ENCODE results near the gene CCDC33. TPM values are rescaled to one million over a fixed set of nuclear protein-coding genes. Genes with fewer than 3 reads are reported as not detected.

Gene CCDC33
- total RNA-seq, 1 donor from 2014 or later: 0.41 TPM

DNA sequence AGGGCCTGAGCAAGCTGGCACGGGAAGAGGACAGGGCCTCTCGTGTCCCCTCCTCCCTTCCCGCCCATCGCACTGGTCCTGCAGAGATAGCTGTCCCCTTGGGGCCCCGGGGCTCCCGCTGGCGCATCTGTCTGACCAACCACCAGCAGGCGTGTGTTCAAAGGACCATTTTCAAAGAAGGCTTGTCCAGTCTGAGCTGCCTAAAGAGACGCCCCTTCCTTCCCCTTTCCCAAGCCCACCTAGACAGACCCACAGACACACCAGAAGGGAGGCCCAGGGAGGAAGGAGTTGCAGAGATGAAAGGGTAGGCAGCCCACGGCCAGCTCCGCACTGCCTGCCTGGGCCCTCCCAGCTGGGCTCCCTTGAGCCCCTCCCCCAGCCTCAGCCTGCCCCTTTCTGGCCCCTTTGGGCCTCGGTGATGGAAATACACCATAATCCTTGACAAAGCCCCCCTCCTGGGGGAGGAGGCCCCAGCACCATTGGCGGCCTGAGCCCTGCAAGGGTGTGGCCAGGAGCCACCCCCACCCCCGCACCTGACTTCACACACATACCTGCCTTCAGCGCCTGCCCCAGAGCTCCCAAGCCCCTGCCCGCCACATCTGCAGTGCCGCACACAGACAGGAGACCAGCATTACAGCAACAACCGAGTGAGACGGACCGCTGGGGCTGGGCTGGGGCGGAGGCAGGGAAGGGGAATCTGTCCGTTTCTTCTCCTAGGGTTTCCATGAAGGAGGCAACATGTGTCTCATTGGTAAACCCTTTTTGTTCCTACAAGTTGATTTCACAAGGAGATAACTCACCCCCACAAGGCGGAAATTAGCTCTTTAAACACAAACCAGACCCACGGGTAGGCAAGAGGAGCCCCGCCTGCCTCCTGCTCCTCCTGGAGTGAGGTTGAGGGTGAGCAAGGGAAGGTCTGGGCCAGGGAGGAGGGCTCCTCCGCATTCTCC, 33.4 kb upstream of the CCDC33 start, which contains the start of gene STRA6:
Gene STRA6 (minus strand): TSS at position 336 of the 950 bp plus-strand sequence. CDS start 520 bp downstream, outside the sequence.
- H3K4me3 ChIP-seq (ENCODE audit: insufficient read depth, low read depth, low read length): no peak within 1 kb of the TSS
- Mint-ChIP-seq H3K36me3 (ENCODE audit: low read depth, unreplicated experiment) (peaks cover 8% of the 10 kb centered on the region), H3K4me3 (ENCODE audit: unreplicated experiment) (peak within 1 kb of the TSS; percentile 69), H3K9me3 (ENCODE audit: unreplicated experiment) (peaks cover 2% of the 10 kb centered on the region), H3K4me1 (ENCODE audit: low read depth, unreplicated experiment) (peaks cover 34% of the 10 kb centered on the region), H3K27me3 (ENCODE audit: low read depth, unreplicated experiment) (peaks cover 32% of the 10 kb centered on the region), H3K27ac (ENCODE audit: unreplicated experiment) (no peak within 1 kb of the TSS)
- H3K27me3 ChIP-seq (ENCODE audit: insufficient read depth, low read length): no peaks in the 10 kb centered on the region
- peak within 1 kb of the TSS; percentile 59 for H3K9ac ChIP-seq (ENCODE audit: low read length)
- TF ChIP-seq EZH2 (IDR thresholded peaks at IDR 0.05; ENCODE audit: insufficient read depth, low read length): no peak
- TF ChIP-seq, protein P1, sequence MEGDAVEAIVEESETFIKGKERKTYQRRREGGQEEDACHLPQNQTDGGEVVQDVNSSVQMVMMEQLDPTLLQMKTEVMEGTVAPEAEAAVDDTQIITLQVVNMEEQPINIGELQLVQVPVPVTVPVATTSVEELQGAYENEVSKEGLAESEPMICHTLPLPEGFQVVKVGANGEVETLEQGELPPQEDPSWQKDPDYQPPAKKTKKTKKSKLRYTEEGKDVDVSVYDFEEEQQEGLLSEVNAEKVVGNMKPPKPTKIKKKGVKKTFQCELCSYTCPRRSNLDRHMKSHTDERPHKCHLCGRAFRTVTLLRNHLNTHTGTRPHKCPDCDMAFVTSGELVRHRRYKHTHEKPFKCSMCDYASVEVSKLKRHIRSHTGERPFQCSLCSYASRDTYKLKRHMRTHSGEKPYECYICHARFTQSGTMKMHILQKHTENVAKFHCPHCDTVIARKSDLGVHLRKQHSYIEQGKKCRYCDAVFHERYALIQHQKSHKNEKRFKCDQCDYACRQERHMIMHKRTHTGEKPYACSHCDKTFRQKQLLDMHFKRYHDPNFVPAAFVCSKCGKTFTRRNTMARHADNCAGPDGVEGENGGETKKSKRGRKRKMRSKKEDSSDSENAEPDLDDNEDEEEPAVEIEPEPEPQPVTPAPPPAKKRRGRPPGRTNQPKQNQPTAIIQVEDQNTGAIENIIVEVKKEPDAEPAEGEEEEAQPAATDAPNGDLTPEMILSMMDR (IDR thresholded peaks at IDR 0.05; ENCODE audit: insufficient read depth, low read depth, low read length): no peak
- H3K9me3 ChIP-seq (ENCODE audit: insufficient read depth, low read depth, low read length): no peaks in the 10 kb centered on the region
- no peaks in the 10 kb centered on the region for H3K79me2 ChIP-seq (ENCODE audit: insufficient read depth, low read length)
- H3K27ac ChIP-seq (ENCODE audit: low read depth, low read length): peak within 1 kb of the TSS; percentile 74
- H4K20me1 ChIP-seq (ENCODE audit: insufficient read depth, low read length): no peaks in the 10 kb centered on the region
- peaks cover 66% of the 10 kb centered on the region for H3K4me1 ChIP-seq (ENCODE audit: insufficient read depth, low read length)
- peak; percentile 53 for DNase-seq (ENCODE audit: low read depth)
- H3K4me2 ChIP-seq (ENCODE audit: low read length): peak within 1 kb of the TSS; percentile 64
- no peak for FAIRE-seq
- H3K36me3 ChIP-seq (ENCODE audit: insufficient read depth, low read length): no peaks in the 10 kb centered on the region
- no peak within 1 kb of the TSS for H2AFZ ChIP-seq (ENCODE audit: low read depth, low read length)

GRCh38 chr15:74203914-74204431, 32.2 kb upstream of the CCDC33 start:
- Histone ChIP-seq H3K27me3 (ENCODE audit: insufficient read depth, low read length) (no peaks in the 10 kb centered on the region), H4K20me1 (ENCODE audit: insufficient read depth, low read length) (no peaks in the 10 kb centered on the region), H3K79me2 (ENCODE audit: insufficient read depth, low read length) (no peaks in the 10 kb centered on the region), H3K4me2 (ENCODE audit: low read length) (peak overlapping the region; percentile 34), H3K9ac (ENCODE audit: low read length) (peak overlapping the region; percentile 59), H3K36me3 (ENCODE audit: insufficient read depth, low read length) (no peaks in the 10 kb centered on the region), H2AFZ (ENCODE audit: low read depth, low read length) (no peak overlapping the region), H3K27ac (ENCODE audit: low read depth, low read length) (peak overlapping the region; percentile 15), H3K4me1 (ENCODE audit: insufficient read depth, low read length) (peaks cover 69% of the 10 kb centered on the region), H3K4me3 (ENCODE audit: insufficient read depth, low read depth, low read length) (no peak overlapping the region), H3K9me3 (ENCODE audit: insufficient read depth, low read depth, low read length) (no peaks in the 10 kb centered on the region)
- Mint-ChIP-seq H3K36me3 (ENCODE audit: low read depth, unreplicated experiment) (peaks cover 5% of the 10 kb centered on the region), H3K4me3 (ENCODE audit: unreplicated experiment) (peak overlapping the region; percentile 34), H3K27ac (ENCODE audit: unreplicated experiment) (no peak overlapping the region), H3K9me3 (ENCODE audit: unreplicated experiment) (peaks cover 2% of the 10 kb centered on the region), H3K27me3 (ENCODE audit: low read depth, unreplicated experiment) (peaks cover 31% of the 10 kb centered on the region), H3K4me1 (ENCODE audit: low read depth, unreplicated experiment) (peaks cover 41% of the 10 kb centered on the region)
- no peak for FAIRE-seq
- DNase-seq (ENCODE audit: low read depth): peak; percentile 83
- TF ChIP-seq, protein P1 (IDR thresholded peaks at IDR 0.05; ENCODE audit: insufficient read depth, low read depth, low read length): no peak
- no peak for TF ChIP-seq EZH2 (IDR thresholded peaks at IDR 0.05; ENCODE audit: insufficient read depth, low read length)
